GM12878 (cell line): Measurements from ENCODE around the gene WWP2. TPM values are rescaled to one million over a fixed set of nuclear protein-coding genes. Genes with fewer than 3 reads are reported as not detected.

ENCODE experiments used
- ATF2 ChIP-seq: IDR thresholded peaks from 2 replicates; pipeline ENCODE4 v1.6.1; 2012; ENCODE audit warnings: low read length, inconsistent platforms
- CBX5 ChIP-seq: sonication (generic); IDR thresholded peaks from 2 replicates; pipeline ENCODE4 v1.6.1; 2016; ENCODE audit warnings: low read depth, moderate library complexity, mild to moderate bottlenecking, inconsistent platforms
- CUX1 ChIP-seq: IDR thresholded peaks from 2 replicates; pipeline ENCODE4 v1.6.1; 2012; ENCODE audit warnings: improper control_type of control experiment, low read depth, low read length; ENCODE audit not compliant: insufficient replicate concordance
- TAF1 ChIP-seq: IDR thresholded peaks from 2 replicates; pipeline ENCODE4 v1.6.1; 2011; ENCODE audit warnings: mild to moderate bottlenecking, low read depth, low read length, borderline replicate concordance
- YBX1 ChIP-seq: fragments of 450-650 bp; IDR thresholded peaks from 2 replicates; pipeline ENCODE4 v1.6.1; 2016; ENCODE audit warnings: antibody characterized with exemption
- ZNF592 ChIP-seq: fragments of 450-650 bp; IDR thresholded peaks from 2 replicates; pipeline ENCODE4 v1.6.1; 2017; ENCODE audit warnings: mild to moderate bottlenecking, moderate library complexity
- polyA plus RNA-seq, 11 experiments: library from polyadenylated mRNA; depleted of rRNA in 4 of 11; unstranded in 6 of 11; stranded (reverse) in 5 of 11; fragments of >200 nt; fragmentation: Nextera tagmentation in 4 of 11; fragmentation: Illumina TruSeq in 1 of 11; extraction: Ambion mirVana in 4 of 11; extraction: Trizol in 1 of 11; gene quantifications; 1 replicate in 1 of 11; 2 replicates in 10 of 11; pipeline versions ENCODE4 v1.2.1 to v1.2.3, GENCODE V29; 2011 to 2016; ENCODE audit warnings: inconsistent platforms in 2 of 11, missing spikeins in 2 of 11, low read depth in 1 of 11
- total RNA-seq, 4 experiments: library from RNA; depleted of rRNA in 3 of 4; stranded (reverse); fragments of >200 nt in 3 of 4; fragmentation: Illumina TruSeq in 1 of 4; extraction: Trizol in 1 of 4; gene quantifications; 2 replicates each; pipeline versions ENCODE4 v1.2.1 to v1.2.3, GENCODE V29; 2013 to 2021
- TF ChIP-seq, protein P1 (sequence below): IDR thresholded peaks from 2 replicates; pipeline ENCODE4 v1.6.1; 2011; ENCODE audit warnings: mild to moderate bottlenecking, low read depth, low read length, moderate library complexity; ENCODE audit not compliant: insufficient replicate concordance

Gene WWP2
- total and polyA plus RNA-seq, 10 of the 15 experiments (the other 5 are each of a cell fraction or from before 2014, with no cell fraction given), result 2.8 to 47.0 (median 23.8) TPM

DNA sequence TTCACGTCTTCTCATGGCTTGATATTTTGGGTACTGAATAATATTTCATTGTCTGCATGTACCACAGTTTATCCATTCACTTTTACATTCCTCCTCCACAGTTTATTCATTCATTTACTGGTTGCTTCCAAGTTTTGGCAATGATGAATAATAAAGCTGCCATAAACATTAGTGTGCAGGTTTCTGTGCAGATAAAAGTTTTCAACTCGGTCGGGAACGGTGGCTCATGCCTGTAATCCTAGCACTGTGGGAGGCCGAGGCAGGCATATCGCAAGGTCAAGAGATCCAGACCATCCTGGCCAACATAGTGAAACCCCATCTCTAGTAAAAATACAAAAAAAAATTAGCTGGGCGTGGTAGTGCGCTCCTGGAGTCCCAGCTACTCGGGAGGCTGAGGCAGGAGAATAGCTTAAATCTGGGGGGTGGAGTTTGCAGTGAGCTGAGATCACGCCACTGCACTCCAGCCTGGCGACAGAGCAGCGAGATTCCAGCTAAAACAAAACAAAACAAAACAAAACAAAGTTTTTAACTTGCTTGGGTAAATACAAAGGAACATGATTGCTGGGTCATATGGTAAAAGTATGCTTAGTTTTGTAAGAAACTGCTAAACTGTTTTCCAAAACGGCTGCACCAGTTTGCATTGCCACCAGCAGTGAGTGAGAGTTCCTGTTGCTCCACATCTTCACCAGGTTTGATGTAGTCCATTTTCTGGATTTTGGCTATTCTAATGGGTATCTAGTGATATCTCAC is 89.5 kb downstream of the WWP2 start (continued):
- TF ChIP-seq, protein P1, sequence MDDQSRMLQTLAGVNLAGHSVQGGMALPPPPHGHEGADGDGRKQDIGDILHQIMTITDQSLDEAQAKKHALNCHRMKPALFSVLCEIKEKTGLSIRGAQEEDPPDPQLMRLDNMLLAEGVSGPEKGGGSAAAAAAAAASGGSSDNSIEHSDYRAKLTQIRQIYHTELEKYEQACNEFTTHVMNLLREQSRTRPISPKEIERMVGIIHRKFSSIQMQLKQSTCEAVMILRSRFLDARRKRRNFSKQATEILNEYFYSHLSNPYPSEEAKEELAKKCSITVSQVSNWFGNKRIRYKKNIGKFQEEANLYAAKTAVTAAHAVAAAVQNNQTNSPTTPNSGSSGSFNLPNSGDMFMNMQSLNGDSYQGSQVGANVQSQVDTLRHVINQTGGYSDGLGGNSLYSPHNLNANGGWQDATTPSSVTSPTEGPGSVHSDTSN, result no peak
- no peak for TF ChIP-seq ATF2
- no peak for TF ChIP-seq YBX1
- no peak for TF ChIP-seq CBX5
- no peak for TF ChIP-seq CUX1
- no peak for TF ChIP-seq TAF1
- TF ChIP-seq ZNF592, result no peak
